ENCODE results near the gene ARG1.
"Not testable (repeated sequence)": the region's sequence is repeated elsewhere in the genome, so short reads cannot be mapped to it uniquely, and the experiment has no call there.

Gene ARG1

GRCh38 chr6:131572686-131573415 lies at the start of gene ARG1:
ARG1 (plus strand) TSS chr6:131573226; CDS start chr6:131573283, 57 bp downstream.
- DNase-seq: no peak

GRCh38 chr6:131523988-131524673 lies 48.9 kb upstream of the ARG1 start:
- peak in 1 of 14 donors; percentile 4 for DNase-seq

GRCh38 chr6:131524695-131525336 lies 48.2 kb upstream of the ARG1 start:
- DNase-seq: no peak

GRCh38 chr6:131530936-131531335 lies 42.1 kb upstream of the ARG1 start:
- DNase-seq: not testable (repeated sequence)

GRCh38 chr6:131531681-131532080 lies 41.3 kb upstream of the ARG1 start:
- not testable (repeated sequence) for DNase-seq

GRCh38 chr6:131532580-131533039 lies 40.4 kb upstream of the ARG1 start:
- no peak for DNase-seq

GRCh38 chr6:131538615-131539014 lies 34.4 kb upstream of the ARG1 start:
- not testable (repeated sequence) for DNase-seq

- DNase-seq: no peak
Measured at GRCh38 chr6:131545317-131545716, 27.7 kb upstream of the ARG1 start.

- DNase-seq: no peak
Measured at GRCh38 chr6:131547488-131547887, 25.5 kb upstream of the ARG1 start.

GRCh38 chr6:131548441-131548840 lies 24.6 kb upstream of the ARG1 start:
- no peak for DNase-seq

- DNase-seq: no peak
Measured at GRCh38 chr6:131549811-131550210, 23.2 kb upstream of the ARG1 start.

- DNase-seq: no peak
Measured at GRCh38 chr6:131551902-131552301, 21.1 kb upstream of the ARG1 start.

- no peak for DNase-seq
Measured at GRCh38 chr6:131552572-131552971, 20.5 kb upstream of the ARG1 start.

GRCh38 chr6:131555992-131556391 lies 17.0 kb upstream of the ARG1 start:
- DNase-seq: no peak

- DNase-seq: no peak
Measured at GRCh38 chr6:131558922-131559321, 14.1 kb upstream of the ARG1 start.

GRCh38 chr6:131561925-131562707 lies 10.9 kb upstream of the ARG1 start:
- DNase-seq: no peak

GRCh38 chr6:131565056-131565455 lies 8.0 kb upstream of the ARG1 start:
- no peak for DNase-seq

GRCh38 chr6:131568726-131569125 lies 4.3 kb upstream of the ARG1 start:
- no peak for DNase-seq

- no peak for DNase-seq
Measured at GRCh38 chr6:131574133-131574532, 1.1 kb downstream of the ARG1 start.

GRCh38 chr6:131574686-131575085 lies 1.7 kb downstream of the ARG1 start:
- DNase-seq: no peak

GRCh38 chr6:131575834-131576478 lies 2.9 kb downstream of the ARG1 start:
- no peak for DNase-seq

- DNase-seq: no peak
Measured at GRCh38 chr6:131581523-131581922, 8.5 kb downstream of the ARG1 start.

All from C1 segment of cervical spinal cord (tissue), 14 donors.